GM18499 (cell line): Measurements from ENCODE around the gene LAIR2.

Experiments used
- ATAC-seq: cut with Tn5 transposase; IDR thresholded peaks from one replicate; pipeline ENCODE4 v1.9.1; 2021; ENCODE audit warnings: moderate number of reproducible peaks; ENCODE audit not compliant: insufficient read depth, unreplicated experiment

LAIR2 gene

GRCh38 chr19:54502518-54503048, at the start of gene LAIR2:
LAIR2 (plus strand) TSS chr19:54502831; CDS start chr19:54502919, 88 bp downstream.
- no peak for ATAC-seq

- no peak for ATAC-seq
Measured at GRCh38 chr19:54453921-54454780, 48.5 kb upstream of the LAIR2 start.

- no peak for ATAC-seq
Measured at GRCh38 chr19:54454781-54455675, 47.6 kb upstream of the LAIR2 start.

GRCh38 chr19:54455786-54456422, 46.7 kb upstream of the LAIR2 start:
- ATAC-seq, result no peak

GRCh38 chr19:54456423-54457373, 45.9 kb upstream of the LAIR2 start:
- ATAC-seq, result no peak

GRCh38 chr19:54457773-54458647, 44.6 kb upstream of the LAIR2 start:
- no peak for ATAC-seq

GRCh38 chr19:54458648-54459281, 43.9 kb upstream of the LAIR2 start:
- ATAC-seq, result no peak

GRCh38 chr19:54459282-54460229, 43.1 kb upstream of the LAIR2 start:
- ATAC-seq, result no peak

- ATAC-seq, result no peak
Measured at GRCh38 chr19:54460230-54461005, 42.2 kb upstream of the LAIR2 start.

- ATAC-seq, result no peak
Measured at GRCh38 chr19:54461210-54461609, 41.4 kb upstream of the LAIR2 start.

GRCh38 chr19:54461613-54462012, 41.0 kb upstream of the LAIR2 start:
- no peak for ATAC-seq

- ATAC-seq, result no peak
Measured at GRCh38 chr19:54462047-54462654, 40.5 kb upstream of the LAIR2 start.

- no peak for ATAC-seq
Measured at GRCh38 chr19:54462655-54463530, 39.7 kb upstream of the LAIR2 start.

GRCh38 chr19:54463531-54464043, 39.0 kb upstream of the LAIR2 start, which contains the start of gene LENG9:
LENG9 (minus strand) TSS chr19:54463778; CDS start chr19:54463526, 252 bp downstream.
- ATAC-seq, result peak; percentile 45
